Stimulated activated CD4-positive, alpha-beta T cell treated with anti-CD3 and anti-CD28 coated beads, Interleukin-4, amount 100 ng/mL, for 4 hours (primary cell): Measurements from ENCODE around the gene BICC1.

Experiments
- DNase-seq, 2 experiments: peaks; one replicate each; pipeline ENCODE4 v3.0.0-alpha.2; 2020

Gene BICC1

GRCh38 chr10:58715061-58715460 lies 202.4 kb downstream of the BICC1 start:
- no peak for DNase-seq

- no peak for DNase-seq
These were observed 205.9 kb downstream of the BICC1 start for GRCh38 chr10:58718596-58718995.

- no peak for DNase-seq
These were observed 209.1 kb downstream of the BICC1 start for GRCh38 chr10:58721601-58722281.

GRCh38 chr10:58723186-58723585 lies 210.5 kb downstream of the BICC1 start:
- DNase-seq, result no peak

- no peak for DNase-seq
These were observed 211.3 kb downstream of the BICC1 start for GRCh38 chr10:58723966-58724365.

- DNase-seq, result no peak
These were observed 212.1 kb downstream of the BICC1 start for GRCh38 chr10:58724781-58725180.

GRCh38 chr10:58725901-58726300 lies 213.2 kb downstream of the BICC1 start:
- DNase-seq, result no peak

- DNase-seq, result no peak
These were observed 215.0 kb downstream of the BICC1 start for GRCh38 chr10:58727633-58728032.

- no peak for DNase-seq
These were observed 218.6 kb downstream of the BICC1 start for GRCh38 chr10:58731276-58731675.

GRCh38 chr10:58733436-58733835 lies 220.8 kb downstream of the BICC1 start:
- DNase-seq, result no peak

- DNase-seq, result no peak
These were observed 221.4 kb downstream of the BICC1 start for GRCh38 chr10:58734116-58734515.

- DNase-seq, result no peak
These were observed 222.0 kb downstream of the BICC1 start for GRCh38 chr10:58734664-58735063.

GRCh38 chr10:58735087-58735486 lies 222.4 kb downstream of the BICC1 start:
- no peak for DNase-seq

- DNase-seq, result no peak
These were observed 228.1 kb downstream of the BICC1 start for GRCh38 chr10:58740620-58741369.

GRCh38 chr10:58741673-58742072 lies 229.0 kb downstream of the BICC1 start:
- DNase-seq, result no peak

GRCh38 chr10:58742141-58742540 lies 229.5 kb downstream of the BICC1 start:
- DNase-seq, result no peak

GRCh38 chr10:58743466-58744115 lies 230.9 kb downstream of the BICC1 start:
- no peak for DNase-seq

- no peak for DNase-seq
These were observed 234.0 kb downstream of the BICC1 start for GRCh38 chr10:58746474-58747185.

- DNase-seq, result no peak
These were observed 235.0 kb downstream of the BICC1 start for GRCh38 chr10:58747687-58748086.

- DNase-seq, result no peak
These were observed 240.0 kb downstream of the BICC1 start for GRCh38 chr10:58752665-58753064.

GRCh38 chr10:58753425-58753824 lies 240.8 kb downstream of the BICC1 start:
- DNase-seq, result no peak

- DNase-seq, result no peak
These were observed 242.0 kb downstream of the BICC1 start for GRCh38 chr10:58754469-58755339.

- DNase-seq, result no peak
These were observed 242.6 kb downstream of the BICC1 start for GRCh38 chr10:58755340-58755610.
